Measurements from ENCODE around the gene PADI2. TPM values are rescaled to one million over a fixed set of nuclear protein-coding genes. Genes with fewer than 3 reads are reported as not detected.

The PADI2 gene
- total RNA-seq, 1 donor from 2014 or later = 0.40 TPM

DNA sequence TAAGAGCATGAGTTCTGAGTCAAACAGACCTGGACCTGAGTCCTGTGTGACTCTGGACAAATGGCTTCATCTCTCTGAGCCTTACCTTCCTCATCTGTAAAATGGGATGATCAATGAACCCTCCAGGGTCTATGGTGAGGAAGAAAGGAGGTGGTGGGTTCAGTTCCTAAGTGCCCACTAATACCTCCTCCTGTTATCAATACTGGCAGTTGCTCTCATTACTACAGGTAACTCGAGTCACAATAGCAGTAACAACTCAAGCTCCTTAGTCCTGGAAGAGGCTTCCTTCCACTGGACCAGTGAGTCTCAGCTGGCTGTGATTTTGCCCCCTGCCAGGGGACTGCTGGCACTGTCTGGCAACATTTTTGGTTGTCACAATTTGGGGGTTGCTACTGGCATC is 2.6 kb downstream of the PADI2 start:
- DNase-seq (ENCODE audit: low spot score) = no peak
- no peak for ATAC-seq

DNA sequence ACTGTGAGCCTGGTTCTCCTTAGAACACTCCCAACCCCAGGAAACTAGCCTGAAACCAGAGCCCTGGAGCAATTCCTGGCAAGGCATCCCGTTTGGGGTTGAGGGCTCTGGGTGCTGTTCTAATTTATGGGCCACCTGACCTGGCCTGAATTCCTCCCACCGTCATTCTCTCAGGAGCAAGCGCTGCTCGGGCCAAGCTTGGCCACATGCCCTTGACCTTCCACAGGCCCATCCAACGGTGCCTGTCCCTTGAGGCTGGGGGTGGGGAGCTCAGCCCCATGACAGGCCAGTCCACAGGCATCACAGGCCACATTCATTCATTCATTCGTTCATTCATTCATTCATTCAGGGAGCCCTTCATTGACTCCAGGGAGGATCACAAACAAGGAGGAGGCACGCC is 5.3 kb downstream of the PADI2 start:
- DNase-seq (ENCODE audit: low spot score) = no peak
- peak; percentile 59 for ATAC-seq

DNA sequence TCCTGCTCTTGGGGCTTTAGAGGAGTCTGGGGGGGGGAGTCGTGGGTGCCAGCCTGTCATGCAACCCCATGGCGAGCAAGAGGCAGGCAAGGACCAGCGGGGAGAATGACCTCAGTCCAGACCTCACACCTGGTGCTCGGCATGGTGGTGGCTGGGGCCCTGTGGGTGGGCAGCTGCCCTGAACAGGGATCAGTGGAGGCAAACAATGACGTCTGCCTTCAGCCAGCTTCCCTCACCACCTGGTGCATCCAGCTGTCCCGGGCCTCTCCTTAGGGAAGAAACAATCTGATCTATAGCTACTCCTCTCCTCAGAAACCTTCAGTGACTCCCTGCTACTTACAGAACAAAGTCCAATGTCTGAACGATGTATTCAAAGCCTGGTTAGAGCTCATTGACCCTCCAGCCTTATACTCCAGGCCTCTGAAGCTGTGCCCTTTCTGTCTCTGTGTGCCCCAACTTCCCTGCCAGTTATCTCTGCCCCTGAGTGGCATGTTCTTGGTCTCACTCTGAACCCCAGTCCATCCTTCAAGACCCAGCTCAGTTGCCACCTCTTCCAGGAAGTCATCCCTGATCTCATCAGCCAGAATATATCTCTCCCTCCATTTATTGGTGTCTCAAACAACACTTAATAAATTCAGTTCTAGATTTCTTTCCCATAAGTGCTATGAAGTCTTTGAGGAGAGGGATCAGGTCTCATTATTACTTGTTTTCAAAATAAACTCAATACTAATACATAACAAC is 6.6 kb downstream of the PADI2 start:
- ATAC-seq = no peak
- DNase-seq (ENCODE audit: low spot score) = no peak

DNA sequence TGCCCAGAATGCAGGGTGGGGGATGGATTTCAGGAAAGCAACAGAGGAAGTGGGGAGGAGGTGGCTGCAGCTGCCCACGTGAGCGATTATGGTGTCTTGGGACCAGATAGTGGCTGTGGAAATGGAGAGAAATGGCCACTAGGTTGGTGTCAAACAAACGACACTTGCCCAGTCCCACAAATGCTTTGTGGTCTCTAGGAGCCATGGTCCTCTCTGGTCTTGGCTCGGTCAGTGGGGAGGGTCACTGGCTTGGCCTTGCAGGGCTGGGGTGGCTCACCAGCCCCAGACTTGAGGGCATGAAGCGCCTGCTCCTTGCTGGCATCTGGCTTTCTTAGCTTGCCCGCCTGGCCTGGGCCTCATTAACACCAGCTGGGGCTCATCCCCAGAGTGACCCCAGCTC is 7.2 kb downstream of the PADI2 start:
- ATAC-seq (no peak), DNase-seq (ENCODE audit: low spot score) (no peak)

DNA sequence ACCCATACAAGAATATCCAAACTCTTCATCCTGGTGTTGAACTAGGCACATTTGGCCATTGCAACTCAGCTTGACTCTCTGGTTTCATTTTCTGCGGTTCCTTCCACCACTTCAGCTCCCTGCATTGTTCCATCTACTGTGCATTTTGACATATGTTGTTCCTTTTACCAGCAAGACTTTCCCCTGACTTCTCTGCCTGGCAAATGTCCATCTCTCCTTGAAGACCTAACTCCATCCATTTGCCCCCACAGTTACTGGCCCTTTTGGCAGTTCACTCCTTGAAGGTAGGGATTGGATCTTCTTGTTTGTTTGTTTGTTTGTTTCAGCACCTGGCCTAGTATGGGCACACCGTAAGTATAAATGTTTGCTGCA is 8.7 kb downstream of the PADI2 start:
- no peak for DNase-seq (ENCODE audit: low spot score)
- peak; percentile 21 for ATAC-seq

DNA sequence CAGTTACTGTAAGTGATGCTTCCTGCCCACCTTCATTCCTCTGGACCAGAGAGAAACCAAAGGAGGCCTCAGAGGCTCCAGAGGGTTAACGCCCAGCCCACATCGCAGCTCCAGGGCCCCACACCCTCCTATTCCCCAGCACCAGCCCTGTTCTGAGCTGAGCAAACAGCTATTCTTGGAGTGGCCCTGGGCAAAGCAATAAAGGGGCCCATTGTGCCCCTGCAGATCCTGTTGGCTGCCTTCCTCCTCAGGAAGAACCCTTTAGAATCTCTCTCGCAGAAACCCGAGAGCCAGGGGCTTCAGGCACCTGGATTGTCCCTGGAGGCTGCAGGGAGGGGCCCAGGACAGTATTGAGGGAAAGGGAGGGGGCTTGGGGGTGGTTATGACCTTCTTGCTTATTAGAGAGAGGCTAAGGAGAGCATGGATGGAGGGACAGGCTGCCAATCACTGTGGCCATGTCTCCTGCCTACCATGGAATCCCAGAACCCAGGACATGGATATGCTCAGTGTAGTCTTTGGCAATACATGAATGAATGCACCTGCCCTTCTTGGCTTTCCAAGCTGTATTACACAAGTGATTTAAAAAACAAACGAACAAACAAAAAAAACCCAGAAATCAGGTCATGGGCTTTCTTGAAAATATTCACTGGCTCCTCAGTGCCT is 9.2 kb downstream of the PADI2 start:
- DNase-seq (ENCODE audit: low spot score) (no peak), ATAC-seq (peak; percentile 57)

DNA sequence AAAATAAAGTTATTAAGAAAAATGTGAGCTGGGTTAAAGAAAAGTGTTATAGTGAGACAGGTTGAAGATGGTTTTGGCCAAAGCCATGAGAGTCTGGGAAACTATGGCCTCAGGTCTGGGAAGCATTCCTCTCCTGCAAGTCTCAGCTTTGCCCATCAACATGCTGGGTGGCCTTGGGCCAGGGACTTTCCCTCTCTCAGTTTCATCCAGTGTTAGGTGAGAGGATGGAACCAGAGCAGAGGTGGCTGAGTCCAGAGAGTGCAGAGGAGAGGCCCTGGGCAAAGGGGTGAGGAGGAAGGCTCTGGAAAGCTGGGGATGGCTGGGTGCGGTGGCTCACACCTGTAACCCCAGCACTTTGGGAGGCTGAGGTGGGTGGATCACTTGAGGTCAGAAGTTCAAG is 10.5 kb downstream of the PADI2 start:
- ATAC-seq = no peak
- no peak for DNase-seq (ENCODE audit: low spot score)

DNA sequence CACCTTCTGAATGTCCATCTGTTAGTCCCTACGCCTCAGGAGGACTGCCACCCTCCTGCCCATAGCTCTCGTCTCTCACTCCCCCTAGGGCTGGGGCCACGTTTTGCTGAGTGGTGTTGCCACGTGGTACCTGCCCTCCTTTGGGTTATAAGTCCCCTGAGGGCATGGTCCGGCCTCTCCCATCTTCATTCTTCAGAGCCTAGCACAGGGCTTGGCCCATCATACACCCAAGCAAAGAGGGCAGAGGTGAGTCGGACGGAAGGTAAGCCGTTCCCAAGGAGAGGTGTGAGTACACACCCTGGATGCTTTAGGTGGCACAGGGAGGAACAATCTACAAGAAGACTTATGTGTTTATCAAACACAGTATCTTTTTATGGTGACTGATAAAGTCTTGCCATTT is 10.9 kb downstream of the PADI2 start:
- DNase-seq (ENCODE audit: low spot score) (no peak), ATAC-seq (no peak)

DNA sequence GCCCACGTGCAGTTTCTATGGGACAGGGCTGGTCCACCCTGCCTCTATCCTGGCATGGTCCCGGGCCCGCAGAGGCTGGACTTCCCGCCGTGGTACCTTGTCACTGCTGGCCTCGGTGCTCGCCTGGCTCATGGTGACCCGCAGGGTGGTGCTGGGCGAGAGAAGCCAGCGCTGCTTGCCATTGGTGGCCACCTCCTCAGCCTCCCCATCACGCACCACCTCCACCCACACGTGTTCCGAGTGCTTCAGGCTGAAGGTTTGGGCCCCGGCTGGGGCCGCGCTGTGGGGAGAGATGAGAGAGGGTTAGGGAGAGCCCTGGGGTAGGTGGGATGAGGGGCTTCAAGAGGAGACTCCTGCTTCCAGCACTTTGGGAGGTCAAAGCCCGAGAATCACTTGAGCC is 14.5 kb downstream of the PADI2 start:
- no peak for ATAC-seq

DNA sequence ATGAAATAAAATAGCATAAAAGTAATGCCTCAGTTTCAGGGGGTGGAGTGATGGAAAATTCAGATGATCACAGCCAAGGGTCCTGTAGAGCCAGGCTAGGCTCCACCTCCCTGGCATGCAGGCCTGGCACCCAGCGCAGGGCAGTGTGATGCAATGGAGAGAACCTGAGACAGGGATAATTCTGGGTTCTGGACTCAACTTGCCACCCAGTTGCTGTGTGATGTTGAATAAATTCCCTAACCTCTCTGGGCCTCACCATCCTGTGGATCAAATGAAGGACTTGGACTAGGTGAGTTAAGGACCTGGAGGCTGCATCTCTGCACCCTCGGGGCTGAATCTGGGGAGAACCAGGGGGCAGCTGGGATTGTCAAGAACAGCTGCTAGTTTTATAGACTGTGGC is 17.0 kb downstream of the PADI2 start:
- peak; percentile 38 for ATAC-seq

More for the DNA sequence above, 14.5 kb downstream of the PADI2 start:
- DNase-seq (ENCODE audit: low spot score) = no peak

DNA sequence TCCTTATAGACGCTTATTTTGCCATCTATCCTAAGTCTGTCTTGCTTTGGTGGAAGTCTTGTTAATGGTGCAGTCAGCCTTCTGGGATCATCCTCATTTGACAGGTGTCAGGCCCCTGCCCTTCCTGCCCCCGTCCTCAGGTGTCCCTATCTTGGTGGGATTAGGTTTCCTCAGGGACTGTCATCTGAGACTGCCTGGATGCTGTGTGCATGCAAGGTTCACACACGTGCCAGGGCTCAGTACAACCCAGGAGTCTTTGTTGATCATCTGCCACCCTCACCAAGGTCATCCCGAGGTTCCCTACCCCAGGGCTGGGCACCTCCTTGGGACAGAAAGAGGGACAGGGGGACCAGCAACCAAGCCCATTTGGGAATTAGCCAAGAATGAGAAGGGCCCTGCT is 18.0 kb downstream of the PADI2 start:
- ATAC-seq = no peak
- DNase-seq (ENCODE audit: low spot score) = no peak

More for the DNA sequence above, 17.0 kb downstream of the PADI2 start:
- DNase-seq (ENCODE audit: low spot score) = no peak

DNA sequence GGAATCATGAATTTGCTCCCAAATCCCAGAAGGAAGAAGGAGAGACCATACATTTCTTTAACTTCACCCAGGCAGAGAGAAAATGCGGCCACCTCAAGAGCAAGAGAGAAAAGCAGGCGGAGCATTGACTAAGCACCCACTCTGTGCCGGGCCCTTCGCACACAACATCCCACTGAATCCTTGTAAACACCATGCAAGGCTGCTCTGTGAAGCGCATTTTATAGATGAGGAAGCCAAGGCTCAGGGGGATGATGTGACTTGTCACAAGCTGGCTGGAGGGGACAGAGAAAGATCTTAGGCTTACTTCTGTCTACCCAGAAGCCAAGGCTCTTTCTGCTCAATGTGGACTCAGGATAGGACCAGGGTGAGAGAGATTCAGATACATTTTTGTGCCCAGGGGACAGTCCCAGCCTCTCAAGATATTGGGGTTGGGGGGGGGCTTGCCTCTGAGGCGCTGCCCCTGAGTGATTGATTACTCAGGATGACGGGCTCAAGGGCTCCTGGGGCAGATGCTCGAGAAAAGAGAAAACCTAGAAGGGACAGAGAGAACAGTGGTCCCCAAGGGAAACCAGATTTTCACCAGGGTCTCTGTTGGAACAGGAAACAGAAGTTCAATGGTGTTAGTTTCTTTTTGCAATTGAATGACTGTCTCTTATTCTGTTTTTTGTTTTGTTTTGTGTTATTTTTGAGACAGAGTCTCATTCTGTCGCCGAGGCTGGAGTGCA is 19.5 kb downstream of the PADI2 start:
- DNase-seq (ENCODE audit: low spot score) = no peak
- no peak for ATAC-seq

DNA sequence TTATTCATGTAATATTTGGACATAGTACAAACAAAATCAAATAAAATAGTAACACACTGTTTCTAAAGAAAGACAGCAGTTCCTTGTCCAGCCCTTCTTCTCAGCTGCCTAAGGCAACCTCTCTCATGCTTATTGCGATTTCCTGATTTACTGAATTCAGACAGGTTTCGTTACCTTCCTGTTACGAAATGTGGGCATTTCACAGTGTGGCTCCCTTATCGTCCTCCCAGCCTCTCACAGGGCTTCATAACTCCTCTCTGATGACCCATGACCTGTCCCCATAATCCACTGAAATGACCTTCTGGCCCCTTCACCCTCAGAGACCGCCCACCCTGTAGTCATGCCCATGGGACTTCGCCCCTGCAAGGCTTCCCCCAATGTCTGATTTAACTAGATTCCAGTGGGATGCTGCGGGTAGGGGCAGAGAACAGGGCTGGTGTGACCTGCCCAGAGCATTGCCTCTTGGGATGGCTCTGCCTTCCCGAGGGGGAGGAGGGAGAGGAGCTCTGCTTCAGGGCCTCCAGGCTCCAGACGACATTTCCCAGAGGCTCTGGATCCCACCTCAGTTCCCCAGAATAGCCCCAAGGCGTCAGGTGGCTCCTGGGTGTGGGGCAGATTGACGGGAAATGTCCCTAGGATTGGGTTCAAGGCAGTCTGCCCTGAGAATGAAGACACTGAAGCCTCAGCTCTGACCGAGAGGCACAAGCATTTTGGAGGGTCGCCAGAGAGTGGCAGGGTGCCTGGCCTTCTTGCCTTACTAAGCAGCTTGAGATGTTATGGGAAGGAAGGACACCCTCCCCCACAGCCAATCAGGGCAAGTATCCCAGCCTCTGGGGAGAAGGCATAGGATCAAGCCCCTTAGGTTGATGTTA is 20.6 kb downstream of the PADI2 start:
- ATAC-seq (peak; percentile 19), DNase-seq (ENCODE audit: low spot score) (no peak)

DNA sequence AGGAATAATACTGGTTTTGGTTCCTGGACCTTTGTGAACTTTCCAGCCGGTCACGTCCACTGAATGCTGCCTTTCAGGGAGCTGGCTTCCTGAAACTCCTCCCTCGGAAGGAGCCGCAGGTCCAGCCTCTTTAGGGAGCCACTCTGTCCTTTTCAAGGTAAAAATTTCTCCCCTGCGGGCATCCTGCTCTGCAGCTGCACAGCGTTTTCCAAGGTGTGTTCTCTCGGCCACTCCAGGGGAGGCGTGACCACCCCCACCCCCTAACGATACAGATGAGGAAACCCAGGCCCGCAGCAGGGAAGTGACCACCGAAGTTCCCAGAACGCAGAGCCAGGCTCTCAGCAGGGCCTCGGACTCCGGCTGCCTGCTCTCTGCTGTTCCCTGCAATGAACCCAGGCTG is 21.5 kb downstream of the PADI2 start:
- no peak for DNase-seq (ENCODE audit: low spot score)
- no peak for ATAC-seq

DNA sequence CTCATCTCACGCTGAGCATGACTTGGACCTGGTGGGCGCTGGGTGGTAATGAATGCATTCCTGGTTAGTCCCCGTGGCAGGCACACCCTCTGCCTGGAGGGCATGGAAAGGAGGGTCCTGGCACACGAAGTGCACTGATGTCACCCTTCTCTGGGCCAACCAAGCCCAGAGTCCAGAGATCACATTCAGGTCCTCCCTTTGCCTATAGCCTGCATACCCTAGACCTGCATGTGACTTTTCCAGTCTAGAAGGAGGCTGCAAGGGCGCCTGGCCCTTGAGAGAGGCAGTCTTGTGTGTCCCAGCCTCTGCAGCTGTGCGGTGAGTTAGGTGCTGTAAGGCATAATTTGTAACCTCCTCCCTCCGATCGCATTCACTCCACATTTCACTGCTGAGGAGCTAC is 22.1 kb downstream of the PADI2 start:
- ATAC-seq (no peak), DNase-seq (ENCODE audit: low spot score) (no peak)

DNA sequence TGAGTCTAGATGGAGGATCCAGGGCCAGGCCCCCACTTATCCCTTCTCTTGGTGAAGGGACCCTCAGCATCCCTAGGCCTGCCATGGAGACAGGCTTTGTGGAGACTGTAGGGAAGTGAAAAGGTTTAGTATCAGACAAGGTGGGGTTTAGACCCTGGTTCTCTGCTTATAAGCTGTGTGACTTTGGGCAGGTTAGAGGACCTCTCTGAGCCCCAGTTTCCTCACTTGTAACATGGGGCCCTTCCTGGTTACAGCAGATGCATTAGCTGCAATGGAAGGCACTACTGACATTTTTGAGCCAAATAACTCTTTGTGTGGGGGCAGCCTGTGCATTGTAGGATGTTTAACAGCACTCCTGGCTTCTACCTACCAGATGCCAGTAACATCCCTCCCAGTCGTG is 22.7 kb downstream of the PADI2 start:
- no peak for ATAC-seq

DNA sequence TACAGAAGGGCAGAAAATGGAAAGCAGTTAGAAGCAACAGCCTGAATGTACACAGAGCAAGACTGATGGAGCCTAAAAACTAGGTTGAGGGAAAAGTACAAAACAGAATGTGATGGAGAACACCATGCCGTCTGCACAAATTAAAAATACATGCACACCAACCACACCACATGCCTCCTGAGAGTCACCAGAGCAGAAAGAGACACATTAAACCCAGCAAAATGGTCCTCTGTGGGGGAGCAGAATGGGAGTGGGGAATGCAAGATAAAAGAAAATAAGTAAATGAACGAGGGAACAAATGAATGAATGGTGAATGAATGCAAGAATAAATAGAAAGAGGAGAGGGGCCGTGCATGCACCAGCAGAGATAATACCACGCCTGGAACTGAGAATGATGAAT is 24.1 kb downstream of the PADI2 start:
- no peak for ATAC-seq

More for the DNA sequence above, 22.7 kb downstream of the PADI2 start:
- DNase-seq (ENCODE audit: low spot score) = no peak

DNA sequence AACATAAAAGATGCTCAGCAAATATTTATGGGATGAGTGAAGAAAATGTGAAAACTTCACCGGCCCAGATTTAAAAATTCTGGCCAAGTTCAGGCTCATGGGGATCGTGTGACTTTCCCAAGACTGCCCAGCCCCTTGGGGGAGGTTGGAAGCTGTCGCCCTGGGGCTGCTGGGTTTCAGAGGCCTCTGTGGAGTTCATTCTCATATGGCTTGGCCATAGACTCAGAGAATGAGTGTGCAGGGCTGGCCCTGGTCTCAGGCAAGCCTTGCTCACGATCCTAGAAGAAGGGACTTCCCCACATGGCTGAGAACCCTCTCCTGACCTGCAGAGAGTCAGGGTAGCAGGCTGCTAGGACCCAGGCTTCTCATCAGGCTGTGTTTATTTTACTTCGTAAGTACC is 24.6 kb downstream of the PADI2 start:
- DNase-seq (ENCODE audit: low spot score) = no peak
- no peak for ATAC-seq

More for the DNA sequence above, 24.1 kb downstream of the PADI2 start:
- DNase-seq (ENCODE audit: low spot score) = no peak

DNA sequence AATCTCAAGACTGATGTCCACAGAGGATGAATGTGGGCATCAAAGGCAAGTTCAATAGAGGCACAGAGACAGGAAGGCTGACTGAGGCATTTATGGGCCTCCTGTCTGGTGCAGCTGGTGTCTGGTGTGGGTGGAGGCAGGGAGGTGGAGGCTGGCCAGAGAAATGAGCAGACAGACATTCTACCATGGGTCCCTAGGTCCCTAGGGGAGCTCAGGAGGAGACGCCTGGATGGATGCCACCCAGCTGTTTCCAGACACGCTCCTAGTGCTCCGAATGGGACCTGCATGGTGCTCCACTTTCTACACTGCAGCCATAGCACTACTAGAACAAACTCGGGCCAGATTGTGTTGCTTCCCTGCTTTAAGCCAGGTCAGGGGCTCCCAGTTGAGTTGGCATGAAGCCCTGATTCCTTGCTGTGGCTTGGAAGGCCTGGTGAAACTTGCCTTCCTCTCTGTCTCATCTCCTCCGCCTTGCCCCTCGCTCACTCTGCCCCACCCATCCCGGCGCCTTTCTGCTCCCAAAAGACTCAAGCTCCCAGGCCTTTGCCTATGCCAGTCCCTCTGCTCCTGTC is 25.3 kb downstream of the PADI2 start:
- ATAC-seq (no peak), DNase-seq (ENCODE audit: low spot score) (no peak)

DNA sequence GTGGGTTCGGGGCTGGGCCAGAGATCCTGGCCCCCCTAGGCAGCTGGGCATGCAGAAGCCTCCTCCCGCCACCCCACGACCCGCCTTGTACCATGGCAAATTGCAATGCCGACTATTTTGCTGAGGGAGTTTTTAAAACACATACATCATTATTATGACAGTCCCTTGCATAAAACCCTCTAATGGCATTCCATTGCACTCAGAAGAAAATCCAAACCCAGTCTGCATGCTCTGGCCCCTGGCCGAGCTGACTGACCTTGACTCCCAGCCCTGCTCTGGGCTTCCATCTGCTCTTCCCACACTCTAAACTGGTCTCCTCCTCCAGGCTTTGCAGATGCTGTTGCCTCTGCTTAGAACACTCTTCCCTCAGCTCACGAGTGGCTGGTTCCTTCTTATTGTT is 28.0 kb downstream of the PADI2 start:
- DNase-seq (ENCODE audit: low spot score) = no peak
- peak; percentile 24 for ATAC-seq

DNA sequence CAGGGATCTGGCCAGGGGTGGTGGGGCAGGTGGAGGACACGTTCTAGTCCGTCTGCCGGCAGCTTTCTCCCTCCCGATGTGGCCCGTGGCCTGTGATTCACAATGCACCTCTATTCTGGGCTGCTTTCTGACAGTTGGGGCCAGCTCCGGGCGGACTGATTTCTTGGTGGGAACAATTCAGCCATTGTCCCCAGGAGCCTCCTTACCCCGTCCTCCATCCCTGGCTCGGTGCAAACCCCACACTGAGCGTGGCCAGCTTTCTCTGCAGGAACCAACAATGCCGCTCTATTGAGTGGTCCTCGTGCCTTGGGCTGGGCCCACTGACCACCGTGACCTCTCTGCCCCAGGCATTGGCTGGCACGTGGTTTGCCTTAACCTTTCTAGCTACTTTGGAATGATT is 29.7 kb downstream of the PADI2 start:
- no peak for DNase-seq (ENCODE audit: low spot score)
- no peak for ATAC-seq

Data from left lobe of liver (tissue), 2 donors.